Gastroesophageal sphincter (tissue), 4 donors: Measurements from ENCODE around the gene ADGRG1. TPM values are rescaled to one million over a fixed set of nuclear protein-coding genes. Genes with fewer than 3 reads are reported as not detected.

ENCODE experiments used
- ATAC-seq: fragments of 150-250 bp; one replicate; pipeline ENCODE4 v1.9.1; 2016; ENCODE audit warnings: mild to moderate bottlenecking, moderate library complexity
- H3K27ac ChIP-seq, 4 donors: fragments of 200-600 bp; sonication (generic) in 3 of 4; 1 replicate in 3 of 4; 2 replicates in 1 of 4; pipeline ENCODE4 v1.5.1; 2016 to 2019
- H3K27me3 ChIP-seq: fragments of 200-600 bp; sonication (generic); one replicate; pipeline ENCODE4 v1.5.1; 2019
- H3K36me3 ChIP-seq, 2 donors: fragments of 200-600 bp; sonication (generic); one replicate each; pipeline ENCODE4 v1.5.1; 2019; ENCODE audit warnings: control low read depth in 1 of 2
- H3K4me1 ChIP-seq, 3 donors: fragments of 200-600 bp; sonication (generic); 1 replicate in 2 of 3; 2 replicates in 1 of 3; pipeline ENCODE4 v1.5.1; 2016 to 2019; ENCODE audit warnings: control low read depth in 2 of 3
- H3K4me3 ChIP-seq, 2 donors: fragments of 200-600 bp; sonication (generic); one replicate each; pipeline ENCODE4 v1.5.1; 2019; ENCODE audit warnings: mild to moderate bottlenecking in 1 of 2, moderate library complexity in 1 of 2
- H3K9me3 ChIP-seq, 3 donors: fragments of 200-600 bp; sonication (generic); one replicate each; pipeline ENCODE4 v1.5.1; 2017 to 2019; ENCODE audit warnings: control low read depth in 2 of 3
- CTCF ChIP-seq, 4 experiments: fragments of 200-600 bp in 2 of 4; fragments of 450-650 bp in 2 of 4; sonication (generic) in 1 of 4; IDR thresholded peaks; one replicate each; pipeline ENCODE4 v1.5.1; 2017 to 2019; ENCODE audit warnings: antibody characterized with exemption in 4 of 4, mild to moderate bottlenecking in 2 of 4, moderate library complexity in 2 of 4
- EP300 ChIP-seq: sonication (generic); formaldehyde crosslinking; IDR thresholded peaks from one replicate; pipeline ENCODE4 v1.6.1; 2017; ENCODE audit warnings: antibody characterized with exemption, mild to moderate bottlenecking
- POLR2A ChIP-seq, 2 donors: fragments of 450-650 bp; IDR thresholded peaks; one replicate each; pipeline ENCODE4 v1.6.1; 2017; ENCODE audit warnings: antibody characterized with exemption in 2 of 2, mild to moderate bottlenecking in 2 of 2, moderate library complexity in 1 of 2
- POLR2AphosphoS5 ChIP-seq: sonication (generic); formaldehyde crosslinking; IDR thresholded peaks from one replicate; pipeline ENCODE4 v1.6.1; 2017; ENCODE audit warnings: antibody characterized with exemption
- WGBS, 2 donors: methylation state at CpG; one replicate each; pipeline ENCODE4 v1.1.5; 2018; ENCODE audit warnings: low coverage in 1 of 2; 5-methylcytosine and 5-hydroxymethylcytosine counted together
- total RNA-seq, 4 donors: library from RNA; depleted of rRNA; stranded (reverse); fragments of >200 nt; gene quantifications; one replicate each; pipeline ENCODE4 v1.1.0, GENCODE V29; 2016

The ADGRG1 gene
- total RNA-seq, 4 donors from 2014 or later: 7.0 to 20.1 (median 12.6) TPM

- Histone ChIP-seq H3K27ac (no peak overlapping the region), H3K9me3 (no peaks in the 10 kb centered on the region), H3K4me3 (no peak overlapping the region), H3K36me3 (no peaks in the 10 kb centered on the region), H3K27me3 (no peaks in the 10 kb centered on the region), H3K4me1 (no peaks in the 10 kb centered on the region)
- 69 to 79% methylated on average over 8 to 10 of the region's 10 CpGs for WGBS, 2 donors
- TF ChIP-seq EP300: no peak
- TF ChIP-seq CTCF (IDR thresholded peaks at IDR 0.05): no peak
- no peak for TF ChIP-seq POLR2A (IDR thresholded peaks at IDR 0.05)
- no peak for TF ChIP-seq POLR2AphosphoS5
- ATAC-seq: no peak
These were observed 72.5 kb downstream of the ADGRG1 start for GRCh38 chr16:57700781-57701551.

GRCh38 chr16:57701759-57702371, 73.4 kb downstream of the ADGRG1 start:
- 57 to 68% methylated on average over 3 of the region's 23 CpGs for whole genome bisulfite sequencing, 2 donors
- no peaks in the 10 kb centered on the region for H3K4me1 ChIP-seq
- ATAC-seq: no peak
- no peaks in the 10 kb centered on the region for H3K9me3 ChIP-seq
- no peak overlapping the region for H3K4me3 ChIP-seq
- H3K27me3 ChIP-seq: no peaks in the 10 kb centered on the region
- TF ChIP-seq EP300 (no peak), POLR2A (IDR thresholded peaks at IDR 0.05) (no peak), CTCF (IDR thresholded peaks at IDR 0.05) (no peak), POLR2AphosphoS5 (no peak)
- H3K36me3 ChIP-seq: no peaks in the 10 kb centered on the region
- no peak overlapping the region for H3K27ac ChIP-seq

- WGBS, 2 donors: 40 to 50% methylated on average over 1 of the region's 11 CpGs
- Histone ChIP-seq H3K4me3 (no peak overlapping the region), H3K36me3 (no peaks in the 10 kb centered on the region), H3K4me1 (no peaks in the 10 kb centered on the region), H3K27me3 (peaks cover 8% of the 10 kb centered on the region), H3K9me3 (no peaks in the 10 kb centered on the region), H3K27ac (no peak overlapping the region)
- TF ChIP-seq EP300 (no peak), POLR2AphosphoS5 (no peak), CTCF (IDR thresholded peaks at IDR 0.05) (no peak), POLR2A (IDR thresholded peaks at IDR 0.05) (no peak)
- no peak for ATAC-seq
These were observed 75.1 kb downstream of the ADGRG1 start for GRCh38 chr16:57703416-57704010.

GRCh38 chr16:57704011-57704904, 75.8 kb downstream of the ADGRG1 start:
- Histone ChIP-seq H3K27me3 (peaks cover 8% of the 10 kb centered on the region), H3K27ac (no peak overlapping the region), H3K36me3 (no peaks in the 10 kb centered on the region), H3K9me3 (no peaks in the 10 kb centered on the region), H3K4me1 (no peaks in the 10 kb centered on the region), H3K4me3 (no peak overlapping the region)
- no peak for ATAC-seq
- 60 to 68% methylated on average over 10 to 11 of the region's 11 CpGs for WGBS, 2 donors
- TF ChIP-seq POLR2A (IDR thresholded peaks at IDR 0.05) (no peak), EP300 (no peak)
